K562 (cell line): ENCODE measurements around the gene LDB1. TPM values are rescaled to one million over a fixed set of nuclear protein-coding genes. Genes with fewer than 3 reads are reported as not detected.
A peak's percentile ranks its signal among the peaks of the same experiment; 100 is the strongest.

Experiments
- ATAC-seq: fragments of 200-7000 bp; cut with Tn5 transposase; 3 replicates; pipeline ENCODE4 v1.9.1; 2020; ENCODE audit warnings: moderate library complexity
- BruUV-seq: library from RNA; stranded (reverse); fragments of 400-500 nt; replicated peaks from 2 replicates; lab custom pipeline; 2021; lab: Mats Ljungman, UMichigan
- CTCF ChIA-PET: fragments of 300-600 bp; formaldehyde crosslinking; extraction: SDS; loops from one replicate; lab custom pipeline; 2021; ENCODE audit warnings: low intra/inter-chr PET ratio; lab: Yijun Ruan, JAX
- POLR2A ChIA-PET: fragments of 300-600, 350-650 bp; sonication (Branson Sonifier 250); formaldehyde crosslinking; extraction: SDS; loops from one replicate; lab custom pipeline; 2021; ENCODE audit warnings: antibody characterized with exemption, inconsistent platforms; lab: Yijun Ruan, JAX
- DNase-seq, 4 experiments: peaks; one replicate each; pipeline versions ENCODE4 v3.0.0 to v3.0.0-alpha.2; 2011 to 2018; ENCODE audit warnings: low spot score in 3 of 4, mixed read lengths in 3 of 4; ENCODE audit errors: extremely low read depth in 1 of 4
- FAIRE-seq: peaks from 2 replicates; lab custom pipeline; 2011; peaks lifted over from hg19 to GRCh38; lab: Jason Lieb, UNC
- H2AFZ ChIP-seq: 2 replicates; pipeline ENCODE4 v1.6.0; 2011; ENCODE audit warnings: low read depth, low read length, control low read depth, inconsistent platforms
- H3K27ac ChIP-seq: fragments of 200-600 bp; 3 replicates; pipeline ENCODE4 v1.8.0; 2011; ENCODE audit warnings: low read depth, mild to moderate bottlenecking, control low read depth, inconsistent platforms, low read length, moderate library complexity, mixed read lengths; ENCODE audit errors: extremely low read depth
- H3K27me3 ChIP-seq, 2 experiments: fragments of 300-600 bp in 1 of 2; 2 replicates in 1 of 2; 3 replicates in 1 of 2; pipeline versions ENCODE4 v1.6.0 to v1.8.0; 2011; ENCODE audit warnings: inconsistent platforms in 2 of 2, low read length in 2 of 2, mild to moderate bottlenecking in 1 of 2, mixed read lengths in 1 of 2, moderate library complexity in 1 of 2; ENCODE audit not compliant: control insufficient read depth in 2 of 2, insufficient read depth in 2 of 2
- H3K36me3 ChIP-seq: fragments of 300-600 bp; 3 replicates; pipeline ENCODE4 v1.8.0; 2011; ENCODE audit warnings: mild to moderate bottlenecking, low read length, inconsistent platforms; ENCODE audit not compliant: control insufficient read depth, insufficient read depth
- H3K4me1 ChIP-seq, 2 experiments: fragments of 200-600 bp in 1 of 2; replicated peaks in 1 of 2; 2 replicates in 1 of 2; 3 replicates in 1 of 2; pipeline versions ENCODE4 v1.5.1 to v1.8.0; 2011; ENCODE audit warnings: inconsistent platforms in 2 of 2, low read length in 2 of 2, mild to moderate bottlenecking in 1 of 2, mixed read lengths in 1 of 2, moderate library complexity in 1 of 2; ENCODE audit not compliant: control insufficient read depth in 2 of 2, insufficient read depth in 2 of 2
- H3K4me2 ChIP-seq: 2 replicates; pipeline ENCODE4 v1.6.1; 2011; ENCODE audit warnings: low read length, control low read depth, inconsistent platforms, mixed read lengths; ENCODE audit not compliant: insufficient read depth
- H3K4me3 ChIP-seq: fragments of 200-600 bp; sonication (generic), shearing (Covaris generic); 2 replicates; pipeline ENCODE4 v1.5.1; 2016; ENCODE audit warnings: control low read depth, inconsistent platforms
- H3K79me2 ChIP-seq: fragments of 200-600 bp; 3 replicates; pipeline ENCODE4 v1.8.0; 2011; ENCODE audit warnings: low read length, inconsistent platforms; ENCODE audit not compliant: control insufficient read depth, insufficient read depth
- H3K9ac ChIP-seq, 2 experiments: 2 replicates each; pipeline versions ENCODE4 v1.6.0 to v1.6.1; 2011; ENCODE audit warnings: low read depth in 2 of 2, low read length in 2 of 2, control low read depth in 1 of 2, inconsistent platforms in 1 of 2, mild to moderate bottlenecking in 1 of 2, mixed read lengths in 1 of 2; ENCODE audit not compliant: insufficient read depth in 1 of 2
- H3K9me1 ChIP-seq: one replicate; pipeline ENCODE4 v1.6.0; 2011; ENCODE audit warnings: inconsistent platforms, mild to moderate bottlenecking, low read length, moderate library complexity; ENCODE audit not compliant: control insufficient read depth, insufficient read depth
- H3K9me3 ChIP-seq: replicated peaks from 2 replicates; pipeline ENCODE4 v1.5.1; 2011; ENCODE audit warnings: low read depth, low read length, inconsistent platforms; ENCODE audit not compliant: control insufficient read depth, insufficient read depth
- H4K20me1 ChIP-seq: replicated peaks from 2 replicates; pipeline ENCODE4 v1.6.1; 2011; ENCODE audit warnings: low read length, inconsistent platforms, mixed read lengths; ENCODE audit not compliant: control insufficient read depth, insufficient read depth
- ESRRB ChIP-seq: fragments of 250-450 bp; sonication (Bioruptor Pico); IDR thresholded peaks from 2 replicates; pipeline ENCODE4 v1.5.0; 2020; ENCODE audit warnings: mild to moderate bottlenecking, moderate library complexity, borderline replicate concordance
- KDM4B ChIP-seq, 2 experiments: fragments of 450-650 bp in 1 of 2; sonication (generic) in 1 of 2; IDR thresholded peaks; 2 replicates each; pipeline ENCODE4 v1.6.1; 2016 to 2017; ENCODE audit warnings: borderline replicate concordance in 2 of 2, antibody characterized with exemption in 1 of 2, low read depth in 1 of 2, mild to moderate bottlenecking in 1 of 2
- PHB ChIP-seq: fragments of 250-450 bp; sonication (Bioruptor Pico); IDR thresholded peaks from 2 replicates; pipeline ENCODE4 v1.5.0; 2021
- SAFB2 ChIP-seq: fragments of 200-400 bp; formaldehyde crosslinking; IDR thresholded peaks from 2 replicates; pipeline ENCODE4 v1.6.1; 2018; ENCODE audit warnings: borderline replicate concordance, low read length, low read depth, moderate library complexity; ENCODE audit not compliant: severe bottlenecking
- SIN3A ChIP-seq, 2 experiments: fragments of 150-350 bp in 1 of 2; IDR thresholded peaks; 2 replicates each; pipeline ENCODE4 v1.6.1; 2011 to 2016; ENCODE audit warnings: borderline replicate concordance in 2 of 2, low read depth in 2 of 2, low read length in 2 of 2, mild to moderate bottlenecking in 2 of 2, moderate library complexity in 2 of 2; ENCODE audit not compliant: control insufficient read depth in 1 of 2
- TAF1 ChIP-seq: IDR thresholded peaks from 2 replicates; pipeline ENCODE4 v1.6.1; 2011; ENCODE audit warnings: mild to moderate bottlenecking, low read length, moderate library complexity; ENCODE audit not compliant: insufficient read depth, control insufficient read depth, severe bottlenecking; ENCODE audit errors: extremely low read depth
- TCF3 ChIP-seq: sonication (generic); formaldehyde crosslinking; IDR thresholded peaks from 2 replicates; pipeline ENCODE4 v1.4.0; 2020; ENCODE audit warnings: mild to moderate bottlenecking, missing genetic modification reagents
- ZFX ChIP-seq: sonication (generic); formaldehyde crosslinking; IDR thresholded peaks from 2 replicates; pipeline ENCODE4 v1.8.0; 2022; ENCODE audit warnings: mild to moderate bottlenecking, missing genetic modification reagents, moderate library complexity
- ZNF12 ChIP-seq: sonication (generic); formaldehyde crosslinking; IDR thresholded peaks from 2 replicates; pipeline ENCODE4 v1.4.0; 2020; ENCODE audit warnings: mild to moderate bottlenecking, missing genetic modification reagents
- WGBS: fragments of 100-300 bp; shearing (Covaris generic); methylation state at CpG from one replicate; pipeline ENCODE4 v1.1.6; 2016; ENCODE audit warnings: low coverage, mixed read lengths; ENCODE audit not compliant: insufficient coverage; ENCODE audit errors: missing lambda C conversion rate; 5-methylcytosine and 5-hydroxymethylcytosine counted together
- in situ Hi-C: fragments of 300-500 bp; cut with MboI; formaldehyde crosslinking; loops from 4 replicates; pipeline ENCODE4 v1.15.0; 2018; ENCODE audit warnings: inconsistent platforms, mixed read lengths
- intact Hi-C: fragments of 100-400 bp; cut with micrococcal nuclease; formaldehyde crosslinking; loops from 2 replicates; pipeline ENCODE4 v1.14.2; 2022
- polyA plus RNA-seq, 8 experiments: library from polyadenylated mRNA; depleted of rRNA in 4 of 8; stranded (reverse) in 5 of 8; unstranded in 3 of 8; fragments of >200 nt; fragmentation: Nextera tagmentation in 2 of 8; fragmentation: Illumina TruSeq in 1 of 8; extraction: Ambion mirVana in 2 of 8; extraction: Trizol in 1 of 8; gene quantifications; 2 replicates each; pipeline versions ENCODE4 v1.2.1 to v1.2.3, GENCODE V29; 2011 to 2014; ENCODE audit warnings: inconsistent platforms in 1 of 8, missing spikeins in 1 of 8
- total RNA-seq, 7 experiments: library from RNA; depleted of rRNA in 6 of 7; stranded (reverse); fragments of >200 nt in 6 of 7; fragmentation: Illumina TruSeq in 2 of 7; extraction: Trizol in 2 of 7; gene quantifications; 2 replicates each; pipeline versions ENCODE4 v1.2.1 to v1.2.3, GENCODE V29; 2011 to 2021; ENCODE audit warnings: low replicate concordance in 1 of 7
- TF ChIP-seq, protein P1 (sequence below): sonication (generic); formaldehyde crosslinking; IDR thresholded peaks from 2 replicates; pipeline ENCODE4 v1.8.0; 2022; ENCODE audit warnings: mild to moderate bottlenecking, missing genetic modification reagents

The LDB1 gene
- total and polyA plus RNA-seq, 9 of the 15 experiments (the other 6 are each of a cell fraction or from before 2014, with no cell fraction given): 1.9 to 137 (median 105) TPM

DNA sequence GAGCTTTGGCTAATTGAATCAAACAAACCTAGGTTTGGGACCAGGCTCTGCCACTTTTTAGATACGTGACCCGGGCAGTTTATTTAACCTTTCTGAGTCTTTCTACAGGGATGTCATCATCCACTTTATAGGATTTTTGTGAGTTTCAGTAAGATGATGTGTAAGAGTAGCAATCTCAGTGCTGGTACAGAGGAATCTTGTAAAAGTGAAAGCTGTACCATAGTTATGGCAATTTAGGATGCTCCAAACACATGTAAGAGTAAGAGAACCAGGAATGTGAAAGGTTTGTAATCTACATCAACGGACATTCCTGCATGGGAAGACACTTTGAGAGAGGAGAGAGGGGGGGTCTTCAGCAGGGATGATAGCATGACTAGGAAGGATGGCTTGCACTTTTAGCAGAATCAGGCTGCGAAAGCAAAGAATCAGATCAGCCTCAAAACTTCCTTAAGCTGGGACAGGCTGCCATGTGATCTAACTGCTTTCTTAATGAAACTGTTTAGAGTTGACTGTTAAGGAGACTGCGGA, 33.0 kb upstream of the LDB1 start:
- no TSS peak for BruUV-seq
- Histone ChIP-seq H3K9ac (peak overlapping the region; percentile 98 to 100), H3K9me3 (no peaks in the 10 kb centered on the region), H3K4me1 (peaks cover 10 to 20% of the 10 kb centered on the region in 2 experiments; a peak in 4 of 5 replicates), H4K20me1 (peaks cover 6% of the 10 kb centered on the region), H3K9me1 (no peaks in the 10 kb centered on the region), H3K4me2 (peak overlapping the region; percentile 97), H3K27me3 (no peaks in the 10 kb centered on the region), H3K27ac (peak overlapping the region; percentile 97), H3K4me3 (peak overlapping the region; percentile 97), H3K36me3 (peaks cover 78% of the 10 kb centered on the region), H2AFZ (no peak overlapping the region), H3K79me2 (peaks cover 60% of the 10 kb centered on the region)
- FAIRE-seq (no peak), DNase-seq (no peak), ATAC-seq (no peak)
- CTCF ChIA-PET: no interaction called here
- WGBS: 0% methylated on average over 4 of the region's 5 CpGs
- in situ Hi-C loops (no loop called here), intact Hi-C loops (no loop called here)
- POLR2A ChIA-PET: interaction anchor here (0.6 to 9.9 kb wide), 5 partner anchors 10 to 320 kb away, joined by 3 to 92 read pairs (median 4); no protein-coding TSS in a partner anchor
- TF ChIP-seq KDM4B (IDR thresholded peaks at IDR 0.05; ENCODE audit: borderline replicate concordance in 2 of 2, low read depth in 1 of 2) (no peak), SIN3A (IDR thresholded peaks at IDR 0.05; ENCODE audit: borderline replicate concordance in 2 of 2, control insufficient read depth in 1 of 2, low read depth in 2 of 2, low read length in 2 of 2) (peak in 1 of 2 experiments; percentile 28; a peak in 1 of 4 replicates)

DNA sequence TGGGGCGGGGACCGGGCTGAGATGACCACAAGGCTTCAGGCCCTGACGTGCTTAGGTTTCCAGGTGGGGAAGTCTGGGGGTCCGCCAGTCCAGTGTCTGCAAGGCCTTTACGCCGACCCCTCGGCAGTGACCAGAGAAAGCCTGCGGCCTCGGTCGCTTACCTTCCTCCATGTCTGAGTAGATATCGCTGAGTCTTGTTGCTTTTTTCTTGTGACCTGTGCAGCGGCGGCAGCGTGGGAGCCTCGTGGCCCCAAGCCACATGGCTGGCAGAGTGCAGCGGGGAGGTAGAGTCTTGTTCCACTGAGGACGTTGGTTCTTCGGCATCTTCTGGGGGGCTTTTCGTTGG, 32.4 kb upstream of the LDB1 start:
- CTCF ChIA-PET: no interaction called here
- Histone ChIP-seq H3K79me2 (peaks cover 54% of the 10 kb centered on the region), H3K9me3 (no peaks in the 10 kb centered on the region), H3K4me1 (peaks cover 10 to 20% of the 10 kb centered on the region in 2 experiments; a peak in 4 of 5 replicates), H3K4me3 (peak overlapping the region; percentile 97), H3K27me3 (no peaks in the 10 kb centered on the region), H3K9me1 (no peaks in the 10 kb centered on the region), H3K4me2 (peak overlapping the region; percentile 97), H4K20me1 (peaks cover 6% of the 10 kb centered on the region), H3K27ac (peak overlapping the region; percentile 97), H3K36me3 (peaks cover 78% of the 10 kb centered on the region), H2AFZ (peak overlapping the region; percentile 59), H3K9ac (peak overlapping the region; percentile 98 to 100)
- FAIRE-seq (no peak), ATAC-seq (peak; percentile 31), DNase-seq (no peak)
- WGBS: under 1% methylated on average over 19 of the region's 19 CpGs
- TSS peak; percentile 67 for BruUV-seq
- intact Hi-C loops: loop anchor here (1.0 kb wide), 1 partner anchor 20 kb away; no protein-coding TSS in a partner anchor
- in situ Hi-C loops: no loop called here
- POLR2A ChIA-PET: interaction anchor here (1.0 to 9.9 kb wide), 6 partner anchors 9 to 426 kb away, joined by 4 to 92 read pairs (median 6); no protein-coding TSS in a partner anchor
- TF ChIP-seq, protein P1, sequence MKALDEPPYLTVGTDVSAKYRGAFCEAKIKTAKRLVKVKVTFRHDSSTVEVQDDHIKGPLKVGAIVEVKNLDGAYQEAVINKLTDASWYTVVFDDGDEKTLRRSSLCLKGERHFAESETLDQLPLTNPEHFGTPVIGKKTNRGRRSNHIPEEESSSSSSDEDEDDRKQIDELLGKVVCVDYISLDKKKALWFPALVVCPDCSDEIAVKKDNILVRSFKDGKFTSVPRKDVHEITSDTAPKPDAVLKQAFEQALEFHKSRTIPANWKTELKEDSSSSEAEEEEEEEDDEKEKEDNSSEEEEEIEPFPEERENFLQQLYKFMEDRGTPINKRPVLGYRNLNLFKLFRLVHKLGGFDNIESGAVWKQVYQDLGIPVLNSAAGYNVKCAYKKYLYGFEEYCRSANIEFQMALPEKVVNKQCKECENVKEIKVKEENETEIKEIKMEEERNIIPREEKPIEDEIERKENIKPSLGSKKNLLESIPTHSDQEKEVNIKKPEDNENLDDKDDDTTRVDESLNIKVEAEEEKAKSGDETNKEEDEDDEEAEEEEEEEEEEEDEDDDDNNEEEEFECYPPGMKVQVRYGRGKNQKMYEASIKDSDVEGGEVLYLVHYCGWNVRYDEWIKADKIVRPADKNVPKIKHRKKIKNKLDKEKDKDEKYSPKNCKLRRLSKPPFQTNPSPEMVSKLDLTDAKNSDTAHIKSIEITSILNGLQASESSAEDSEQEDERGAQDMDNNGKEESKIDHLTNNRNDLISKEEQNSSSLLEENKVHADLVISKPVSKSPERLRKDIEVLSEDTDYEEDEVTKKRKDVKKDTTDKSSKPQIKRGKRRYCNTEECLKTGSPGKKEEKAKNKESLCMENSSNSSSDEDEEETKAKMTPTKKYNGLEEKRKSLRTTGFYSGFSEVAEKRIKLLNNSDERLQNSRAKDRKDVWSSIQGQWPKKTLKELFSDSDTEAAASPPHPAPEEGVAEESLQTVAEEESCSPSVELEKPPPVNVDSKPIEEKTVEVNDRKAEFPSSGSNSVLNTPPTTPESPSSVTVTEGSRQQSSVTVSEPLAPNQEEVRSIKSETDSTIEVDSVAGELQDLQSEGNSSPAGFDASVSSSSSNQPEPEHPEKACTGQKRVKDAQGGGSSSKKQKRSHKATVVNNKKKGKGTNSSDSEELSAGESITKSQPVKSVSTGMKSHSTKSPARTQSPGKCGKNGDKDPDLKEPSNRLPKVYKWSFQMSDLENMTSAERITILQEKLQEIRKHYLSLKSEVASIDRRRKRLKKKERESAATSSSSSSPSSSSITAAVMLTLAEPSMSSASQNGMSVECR (CRISPR knock-in tag): peak; percentile 83
- TF ChIP-seq TAF1: no peak
- 0 out of 2 replicates have a peak, but pooled peaks have one; percentile 56 for TF ChIP-seq ZNF12 (CRISPR knock-in tag)
- no peak for TF ChIP-seq SAFB2
- no peak for TF ChIP-seq ESRRB (CRISPR knock-in tag)
- no peak; the same call in 1 of the 2 replicates for TF ChIP-seq ZFX
- TF ChIP-seq PHB (CRISPR knock-in tag): no peak
- TF ChIP-seq TCF3: no peak
